Natural killer cell treated with Interleukin-12 subunit alpha and Interleukin-12 subunit beta and Interleukin-15 and Interleukin-18, amount 100 ng/mL, for 72 hours (primary cell): ENCODE results near the gene ICA1. TPM values are rescaled to one million over a fixed set of nuclear protein-coding genes. Genes with fewer than 3 reads are reported as not detected.
A peak's percentile ranks its signal among the peaks of the same experiment; 100 is the strongest.

Source experiments
- ATAC-seq, 2 donors: fragments of 150-1000 bp; cut with Tn5 transposase in 1 of 2; sonication (Bioruptor Pico), chemical (Tn5 transposase) in 1 of 2; 2 replicates each; pipeline ENCODE4 v1.10.0; 2021
- DNase-seq: peaks from one replicate; pipeline ENCODE4 v3.0.0; 2022; ENCODE audit warnings: low spot score
- H3K27ac Mint-ChIP-seq, 2 donors: 1 replicate in 1 of 2; 2 replicates in 1 of 2; pipeline ENCODE4 v1.8.0; 2022; ENCODE audit warnings: mixed read lengths in 2 of 2, mild to moderate bottlenecking in 1 of 2, moderate library complexity in 1 of 2
- H3K27me3 Mint-ChIP-seq, 2 donors: 1 replicate in 1 of 2; 2 replicates in 1 of 2; pipeline ENCODE4 v1.8.0; 2022; ENCODE audit warnings: mixed read lengths in 2 of 2
- H3K36me3 Mint-ChIP-seq: one replicate; pipeline ENCODE4 v1.8.0; 2022; ENCODE audit warnings: mixed read lengths
- H3K4me1 Mint-ChIP-seq, 2 donors: 1 replicate in 1 of 2; 2 replicates in 1 of 2; pipeline ENCODE4 v1.8.0; 2022; ENCODE audit warnings: low read depth in 2 of 2, mixed read lengths in 2 of 2, mild to moderate bottlenecking in 1 of 2
- H3K4me3 Mint-ChIP-seq: one replicate; pipeline ENCODE4 v1.8.0; 2022; ENCODE audit warnings: mixed read lengths
- H3K9me3 Mint-ChIP-seq: 2 replicates; pipeline ENCODE4 v1.8.0; 2022; ENCODE audit warnings: mixed read lengths
- total RNA-seq, 2 donors: library from RNA; stranded (reverse); gene quantifications; one replicate each; pipeline ENCODE4 v1.2.3, GENCODE V29; 2022

Gene ICA1
- total RNA-seq, 2 donors from 2014 or later = 0.31 to 0.45 TPM

- Mint-ChIP-seq H3K9me3 (no peaks in the 10 kb centered on the region), H3K36me3 (no peaks in the 10 kb centered on the region), H3K4me1 (no peaks in the 10 kb centered on the region)
These were observed 50.3 kb downstream of the ICA1 start for GRCh38 chr7:8211725-8212096.

GRCh38 chr7:8210845-8211724, 50.9 kb downstream of the ICA1 start:
- peaks cover 10 to 14% of the 10 kb centered on the region in 2 donors for H3K27me3 Mint-ChIP-seq
- no peaks in the 10 kb centered on the region for H3K4me1 Mint-ChIP-seq
- H3K27ac Mint-ChIP-seq = no peak overlapping the region
- ATAC-seq = no peak
- H3K36me3 Mint-ChIP-seq = no peaks in the 10 kb centered on the region
- DNase-seq = no peak
- no peak overlapping the region for H3K4me3 Mint-ChIP-seq
- no peaks in the 10 kb centered on the region for H3K9me3 Mint-ChIP-seq

More at GRCh38 chr7:8211725-8212096, 50.3 kb downstream of the ICA1 start:
- ATAC-seq (no peak), DNase-seq (no peak)
- H3K27me3 Mint-ChIP-seq = peaks cover 4 to 9% of the 10 kb centered on the region in 2 donors
- H3K27ac Mint-ChIP-seq = no peak overlapping the region
- H3K4me3 Mint-ChIP-seq = no peak overlapping the region

GRCh38 chr7:8209353-8209752, 52.6 kb downstream of the ICA1 start:
- H3K4me3 Mint-ChIP-seq = no peak overlapping the region
- H3K36me3 Mint-ChIP-seq = no peaks in the 10 kb centered on the region
- no peaks in the 10 kb centered on the region for H3K4me1 Mint-ChIP-seq
- ATAC-seq = no peak
- no peak overlapping the region for H3K27ac Mint-ChIP-seq
- peaks cover 13 to 20% of the 10 kb centered on the region in 2 donors for H3K27me3 Mint-ChIP-seq
- H3K9me3 Mint-ChIP-seq = no peaks in the 10 kb centered on the region
- no peak for DNase-seq

GRCh38 chr7:8208816-8209215, 53.2 kb downstream of the ICA1 start:
- no peak for ATAC-seq
- DNase-seq = no peak
- Mint-ChIP-seq H3K27ac (no peak overlapping the region), H3K36me3 (no peaks in the 10 kb centered on the region), H3K4me3 (no peak overlapping the region), H3K9me3 (no peaks in the 10 kb centered on the region), H3K27me3 (peaks cover 15 to 20% of the 10 kb centered on the region in 2 donors), H3K4me1 (no peaks in the 10 kb centered on the region)

GRCh38 chr7:8206956-8207355, 55.0 kb downstream of the ICA1 start:
- H3K27me3 Mint-ChIP-seq = peaks cover 22 to 26% of the 10 kb centered on the region in 2 donors

GRCh38 chr7:8205537-8205936, 56.4 kb downstream of the ICA1 start:
- Mint-ChIP-seq H3K27me3 (peaks cover 26% of the 10 kb centered on the region in 2 donors), H3K4me1 (peaks cover 7 to 21% of the 10 kb centered on the region in 2 donors), H3K9me3 (no peaks in the 10 kb centered on the region), H3K36me3 (no peaks in the 10 kb centered on the region), H3K27ac (no peak overlapping the region), H3K4me3 (no peak overlapping the region)
- ATAC-seq (no peak), DNase-seq (no peak)

More at GRCh38 chr7:8206956-8207355, 55.0 kb downstream of the ICA1 start:
- H3K36me3 Mint-ChIP-seq = no peaks in the 10 kb centered on the region
- H3K4me3 Mint-ChIP-seq = no peak overlapping the region
- H3K9me3 Mint-ChIP-seq = no peaks in the 10 kb centered on the region
- no peak for ATAC-seq
- peaks cover 3 to 8% of the 10 kb centered on the region in 2 donors for H3K4me1 Mint-ChIP-seq
- no peak for DNase-seq
- no peak overlapping the region for H3K27ac Mint-ChIP-seq

GRCh38 chr7:8205031-8205387, 57.0 kb downstream of the ICA1 start:
- Mint-ChIP-seq H3K27ac (no peak overlapping the region), H3K4me3 (no peak overlapping the region), H3K27me3 (peaks cover 26% of the 10 kb centered on the region in 2 donors), H3K36me3 (no peaks in the 10 kb centered on the region), H3K9me3 (no peaks in the 10 kb centered on the region), H3K4me1 (peaks cover 7 to 25% of the 10 kb centered on the region in 2 donors)
- DNase-seq (no peak), ATAC-seq (no peak)

- Mint-ChIP-seq H3K9me3 (no peaks in the 10 kb centered on the region), H3K27ac (no peak overlapping the region), H3K27me3 (peaks cover 28 to 31% of the 10 kb centered on the region in 2 donors), H3K4me1 (peaks cover 10 to 29% of the 10 kb centered on the region in 2 donors), H3K4me3 (no peak overlapping the region), H3K36me3 (no peaks in the 10 kb centered on the region)
- ATAC-seq (no peak), DNase-seq (no peak)
These were observed 57.5 kb downstream of the ICA1 start for GRCh38 chr7:8204339-8205030.

GRCh38 chr7:8201846-8202441, 60.0 kb downstream of the ICA1 start:
- ATAC-seq (peak in 1 of 2 donors; percentile 63), DNase-seq (no peak)
- Mint-ChIP-seq H3K27me3 (peaks cover 26 to 31% of the 10 kb centered on the region in 2 donors), H3K4me3 (peak overlapping the region; percentile 53), H3K27ac (peak overlapping the region; percentile 40 to 60), H3K4me1 (peaks cover 24 to 48% of the 10 kb centered on the region in 2 donors), H3K9me3 (no peaks in the 10 kb centered on the region), H3K36me3 (no peaks in the 10 kb centered on the region)

GRCh38 chr7:8200717-8201116, 61.2 kb downstream of the ICA1 start:
- peak in 1 of 2 donors; percentile 17 for ATAC-seq
- peaks cover 18 to 20% of the 10 kb centered on the region in 2 donors for H3K27me3 Mint-ChIP-seq
- H3K9me3 Mint-ChIP-seq = no peaks in the 10 kb centered on the region
- no peak for DNase-seq
- no peaks in the 10 kb centered on the region for H3K36me3 Mint-ChIP-seq
- H3K4me1 Mint-ChIP-seq = peaks cover 29 to 54% of the 10 kb centered on the region in 2 donors
- peak overlapping the region in 1 of 2 donors; percentile 60 for H3K27ac Mint-ChIP-seq
- peak overlapping the region; percentile 53 for H3K4me3 Mint-ChIP-seq

- peaks cover 29 to 54% of the 10 kb centered on the region in 2 donors for H3K4me1 Mint-ChIP-seq
- H3K27ac Mint-ChIP-seq = peak overlapping the region in 1 of 2 donors; percentile 60
- peaks cover 18 to 20% of the 10 kb centered on the region in 2 donors for H3K27me3 Mint-ChIP-seq
- no peak for ATAC-seq
- no peak overlapping the region for H3K4me3 Mint-ChIP-seq
- H3K36me3 Mint-ChIP-seq = no peaks in the 10 kb centered on the region
- DNase-seq = no peak
- no peaks in the 10 kb centered on the region for H3K9me3 Mint-ChIP-seq
These were observed 61.7 kb downstream of the ICA1 start for GRCh38 chr7:8200316-8200715.

- DNase-seq (peak; percentile 69), ATAC-seq (peak; percentile 94)
- H3K27ac Mint-ChIP-seq = peak overlapping the region; percentile 3 to 42
- peaks cover 29 to 54% of the 10 kb centered on the region in 2 donors for H3K4me1 Mint-ChIP-seq
- peak overlapping the region; percentile 68 for H3K4me3 Mint-ChIP-seq
- no peaks in the 10 kb centered on the region for H3K9me3 Mint-ChIP-seq
- peaks cover 18 to 20% of the 10 kb centered on the region in 2 donors for H3K27me3 Mint-ChIP-seq
- no peaks in the 10 kb centered on the region for H3K36me3 Mint-ChIP-seq
These were observed 63.8 kb downstream of the ICA1 start for GRCh38 chr7:8197994-8198698.

GRCh38 chr7:8192897-8193296, 69.1 kb downstream of the ICA1 start:
- no peak overlapping the region for H3K27ac Mint-ChIP-seq
- peaks cover 12 to 16% of the 10 kb centered on the region in 2 donors for H3K4me1 Mint-ChIP-seq
- no peaks in the 10 kb centered on the region for H3K9me3 Mint-ChIP-seq

More at GRCh38 chr7:8192897-8193296, 69.1 kb downstream of the ICA1 start:
- ATAC-seq (no peak), DNase-seq (no peak)
- Mint-ChIP-seq H3K36me3 (no peaks in the 10 kb centered on the region), H3K27me3 (peaks cover 9% of the 10 kb centered on the region in 2 donors), H3K4me3 (no peak overlapping the region)
